ENCODE data around the gene ZNF521.

DNA sequence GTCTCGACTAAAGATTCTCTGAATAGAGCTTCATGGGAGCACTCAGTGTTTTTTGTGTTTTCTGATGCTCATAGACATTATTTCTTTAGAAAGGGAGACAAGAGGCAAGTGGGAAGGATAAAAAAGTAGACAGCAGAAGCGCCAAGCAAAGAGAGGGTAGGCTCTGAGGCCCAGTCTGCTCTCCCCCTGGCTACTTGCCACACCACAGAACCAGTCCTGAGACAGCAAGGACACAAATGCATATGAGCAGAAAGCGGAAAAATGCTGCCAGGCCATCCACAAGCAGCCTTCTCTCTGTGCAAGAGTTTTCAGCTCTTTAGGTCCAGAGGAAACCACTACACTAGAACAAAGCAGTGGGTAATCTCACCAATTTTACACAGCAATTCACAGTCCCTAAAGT, 285.4 kb downstream of the ZNF521 start:
- no peak for TF ChIP-seq TCF4 (CRISPR knock-in tag; IDR thresholded peaks at IDR 0.05; ENCODE audit: borderline replicate concordance)
- TF ChIP-seq PATZ1 (CRISPR knock-in tag; IDR thresholded peaks at IDR 0.05; ENCODE audit: borderline replicate concordance), result no peak
- TF ChIP-seq TOX (CRISPR knock-in tag; IDR thresholded peaks at IDR 0.05; ENCODE audit: borderline replicate concordance), result no peak
- TF ChIP-seq RARB (CRISPR knock-in tag; IDR thresholded peaks at IDR 0.05), result no peak
- TF ChIP-seq ZNF70 (CRISPR knock-in tag; IDR thresholded peaks at IDR 0.05), result no peak
- TF ChIP-seq ARNTL (CRISPR knock-in tag; IDR thresholded peaks at IDR 0.05; ENCODE audit: borderline replicate concordance, low read depth), result no peak
- no peak for TF ChIP-seq CSDC2 (CRISPR knock-in tag; IDR thresholded peaks at IDR 0.05)
- no peak for TF ChIP-seq ZFP30 (CRISPR knock-in tag; IDR thresholded peaks at IDR 0.05)
- no peak for TF ChIP-seq ZFP3 (CRISPR knock-in tag; IDR thresholded peaks at IDR 0.05)
- TF ChIP-seq ZNF8 (CRISPR knock-in tag; IDR thresholded peaks at IDR 0.05), result no peak

Data from SK-N-SH treated with all-trans-retinoic acid at 6 μM for 48 hours (cell line).